Neural cell (in vitro differentiated cells): ENCODE measurements around the gene EPB42. TPM values are rescaled to one million over a fixed set of nuclear protein-coding genes. Genes with fewer than 3 reads are reported as not detected.

ENCODE experiments used
- H2AFZ ChIP-seq: fragments of 200-600, 300-800 bp; sonication (generic), shearing (Covaris generic); 2 replicates; pipeline ENCODE4 v1.6.0; 2014; ENCODE audit warnings: low read depth, mild to moderate bottlenecking, antibody characterized with exemption, low read length, moderate library complexity
- H3F3A ChIP-seq: fragments of 200-600 bp; shearing (Covaris generic); 2 replicates; pipeline ENCODE4 v1.6.1; 2016; ENCODE audit warnings: mild to moderate bottlenecking, moderate library complexity, mixed read lengths, antibody characterized with exemption, low read length; ENCODE audit not compliant: insufficient read depth, poor library complexity, severe bottlenecking
- H3K27ac ChIP-seq: fragments of 200-600, 300-800 bp; sonication (generic), shearing (Covaris generic); 2 replicates; pipeline ENCODE4 v1.5.1; 2014; ENCODE audit warnings: mild to moderate bottlenecking, low read length, moderate library complexity
- H3K27me3 ChIP-seq: fragments of 300-800, 200-600 bp; sonication (generic), shearing (Covaris generic); 2 replicates; pipeline ENCODE4 v1.6.0; 2014; ENCODE audit warnings: mild to moderate bottlenecking, low read depth, low read length, moderate library complexity; ENCODE audit not compliant: insufficient read depth
- H3K36me3 ChIP-seq: fragments of 300-800, 200-600 bp; sonication (generic), shearing (Covaris generic); 2 replicates; pipeline ENCODE4 v1.5.1; 2014; ENCODE audit warnings: mild to moderate bottlenecking, antibody characterized with exemption, low read length, moderate library complexity; ENCODE audit not compliant: insufficient read depth
- H3K4me2 ChIP-seq: fragments of 300-800, 200-600 bp; sonication (generic), shearing (Covaris generic); 2 replicates; pipeline ENCODE4 v1.6.0; 2014; ENCODE audit warnings: mild to moderate bottlenecking, low read length
- H3K4me3 ChIP-seq: fragments of 300-800, 200-600 bp; sonication (generic), shearing (Covaris generic); 2 replicates; pipeline ENCODE4 v1.5.1; 2014; ENCODE audit warnings: mild to moderate bottlenecking, low read length, moderate library complexity
- H3K79me2 ChIP-seq: fragments of 200-600 bp; shearing (Covaris generic); replicated peaks from 2 replicates; pipeline ENCODE4 v1.6.0; 2014; ENCODE audit warnings: mild to moderate bottlenecking, low read length, moderate library complexity; ENCODE audit not compliant: insufficient read depth
- H3K9ac ChIP-seq: fragments of 300-800, 200-600 bp; sonication (generic), shearing (Covaris generic); 2 replicates; pipeline ENCODE4 v1.6.1; 2016; ENCODE audit warnings: mild to moderate bottlenecking, low read length, mixed read lengths
- H3K9me2 ChIP-seq: fragments of 200-600 bp; shearing (Covaris generic); 2 replicates; pipeline ENCODE4 v1.6.1; 2016; ENCODE audit warnings: mild to moderate bottlenecking, low read length, mixed read lengths; ENCODE audit not compliant: insufficient read depth
- H3K9me3 ChIP-seq: fragments of 200-600, 300-800 bp; sonication (generic), shearing (Covaris generic); 2 replicates; pipeline ENCODE4 v1.6.1; 2016; ENCODE audit warnings: mild to moderate bottlenecking, mixed run types, low read length, moderate library complexity, mixed read lengths
- H4K20me1 ChIP-seq: fragments of 200-600 bp; shearing (Covaris generic); 2 replicates; pipeline ENCODE4 v1.6.1; 2016; ENCODE audit warnings: mild to moderate bottlenecking, mixed run types; ENCODE audit not compliant: insufficient read depth
- EP300 ChIP-seq: fragments of 450-650 bp; conservative IDR thresholded peaks from 2 replicates; pipeline ENCODE4 v1.6.1; 2014; ENCODE audit warnings: antibody characterized with exemption, mild to moderate bottlenecking, moderate library complexity; ENCODE audit not compliant: poor library complexity, severe bottlenecking
- EZH2 ChIP-seq: fragments of 200-600, 300-800 bp; shearing (Covaris generic), sonication (generic); IDR thresholded peaks from 2 replicates; pipeline ENCODE4 v1.6.1; 2014; ENCODE audit warnings: antibody characterized with exemption, low read length, borderline replicate concordance, mild to moderate bottlenecking; ENCODE audit not compliant: insufficient read depth, poor library complexity, severe bottlenecking
- MXI1 ChIP-seq: fragments of 450-650 bp; conservative IDR thresholded peaks from 2 replicates; pipeline ENCODE4 v1.6.1; 2014; ENCODE audit warnings: antibody characterized with exemption, mild to moderate bottlenecking; ENCODE audit not compliant: poor library complexity, severe bottlenecking
- POLR2AphosphoS5 ChIP-seq: IDR thresholded peaks from 2 replicates; pipeline ENCODE4 v1.6.1; 2012
- RAD21 ChIP-seq: fragments of 450-650 bp; conservative IDR thresholded peaks from 2 replicates; pipeline ENCODE4 v1.6.1; 2014; ENCODE audit warnings: antibody characterized with exemption, mild to moderate bottlenecking, moderate library complexity
- SMC3 ChIP-seq: fragments of 450-650 bp; conservative IDR thresholded peaks from 2 replicates; pipeline ENCODE4 v1.6.1; 2014; ENCODE audit warnings: antibody characterized with exemption, mild to moderate bottlenecking, moderate library complexity; ENCODE audit not compliant: poor library complexity
- TAF1 ChIP-seq: IDR thresholded peaks from 2 replicates; pipeline ENCODE4 v1.6.1; 2012; ENCODE audit warnings: low read depth
- polyA plus RNA-seq: library from polyadenylated mRNA; depleted of rRNA; stranded (reverse); fragments of >200 nt; gene quantifications from 2 replicates; pipeline ENCODE4 v1.2.3, GENCODE V29; 2014
- TF ChIP-seq, protein P1 (sequence below): fragments of 450-650 bp; IDR thresholded peaks from 2 replicates; pipeline ENCODE4 v1.5.1; 2014; ENCODE audit warnings: antibody characterized with exemption, mild to moderate bottlenecking, moderate library complexity; ENCODE audit not compliant: poor library complexity, severe bottlenecking
- TF ChIP-seq, protein P2 (sequence below): IDR thresholded peaks from 2 replicates; pipeline ENCODE4 v1.6.1; 2012; ENCODE audit warnings: borderline replicate concordance

The EPB42 gene
- polyA plus RNA-seq, 1 donor from 2014 or later, result not detected

GRCh38 chr15:43256341-43256740 lies 35.5 kb upstream of the EPB42 start:
- H3K4me3 ChIP-seq, result no peak overlapping the region
- H4K20me1 ChIP-seq, result no peaks in the 10 kb centered on the region
- no peaks in the 10 kb centered on the region for H3F3A ChIP-seq
- H3K27ac ChIP-seq, result no peak overlapping the region
- no peak overlapping the region for H3K9ac ChIP-seq
- no peak overlapping the region for H2AFZ ChIP-seq
- no peak overlapping the region for H3K4me2 ChIP-seq
- H3K79me2 ChIP-seq, result no peaks in the 10 kb centered on the region
- no peaks in the 10 kb centered on the region for H3K27me3 ChIP-seq
- no peaks in the 10 kb centered on the region for H3K9me2 ChIP-seq
- no peak for TF ChIP-seq EP300
- TF ChIP-seq, protein P1, sequence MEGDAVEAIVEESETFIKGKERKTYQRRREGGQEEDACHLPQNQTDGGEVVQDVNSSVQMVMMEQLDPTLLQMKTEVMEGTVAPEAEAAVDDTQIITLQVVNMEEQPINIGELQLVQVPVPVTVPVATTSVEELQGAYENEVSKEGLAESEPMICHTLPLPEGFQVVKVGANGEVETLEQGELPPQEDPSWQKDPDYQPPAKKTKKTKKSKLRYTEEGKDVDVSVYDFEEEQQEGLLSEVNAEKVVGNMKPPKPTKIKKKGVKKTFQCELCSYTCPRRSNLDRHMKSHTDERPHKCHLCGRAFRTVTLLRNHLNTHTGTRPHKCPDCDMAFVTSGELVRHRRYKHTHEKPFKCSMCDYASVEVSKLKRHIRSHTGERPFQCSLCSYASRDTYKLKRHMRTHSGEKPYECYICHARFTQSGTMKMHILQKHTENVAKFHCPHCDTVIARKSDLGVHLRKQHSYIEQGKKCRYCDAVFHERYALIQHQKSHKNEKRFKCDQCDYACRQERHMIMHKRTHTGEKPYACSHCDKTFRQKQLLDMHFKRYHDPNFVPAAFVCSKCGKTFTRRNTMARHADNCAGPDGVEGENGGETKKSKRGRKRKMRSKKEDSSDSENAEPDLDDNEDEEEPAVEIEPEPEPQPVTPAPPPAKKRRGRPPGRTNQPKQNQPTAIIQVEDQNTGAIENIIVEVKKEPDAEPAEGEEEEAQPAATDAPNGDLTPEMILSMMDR, result no peak
- no peak for TF ChIP-seq POLR2AphosphoS5
- TF ChIP-seq SMC3, result no peak
- no peak for TF ChIP-seq RAD21
- TF ChIP-seq, protein P2, sequence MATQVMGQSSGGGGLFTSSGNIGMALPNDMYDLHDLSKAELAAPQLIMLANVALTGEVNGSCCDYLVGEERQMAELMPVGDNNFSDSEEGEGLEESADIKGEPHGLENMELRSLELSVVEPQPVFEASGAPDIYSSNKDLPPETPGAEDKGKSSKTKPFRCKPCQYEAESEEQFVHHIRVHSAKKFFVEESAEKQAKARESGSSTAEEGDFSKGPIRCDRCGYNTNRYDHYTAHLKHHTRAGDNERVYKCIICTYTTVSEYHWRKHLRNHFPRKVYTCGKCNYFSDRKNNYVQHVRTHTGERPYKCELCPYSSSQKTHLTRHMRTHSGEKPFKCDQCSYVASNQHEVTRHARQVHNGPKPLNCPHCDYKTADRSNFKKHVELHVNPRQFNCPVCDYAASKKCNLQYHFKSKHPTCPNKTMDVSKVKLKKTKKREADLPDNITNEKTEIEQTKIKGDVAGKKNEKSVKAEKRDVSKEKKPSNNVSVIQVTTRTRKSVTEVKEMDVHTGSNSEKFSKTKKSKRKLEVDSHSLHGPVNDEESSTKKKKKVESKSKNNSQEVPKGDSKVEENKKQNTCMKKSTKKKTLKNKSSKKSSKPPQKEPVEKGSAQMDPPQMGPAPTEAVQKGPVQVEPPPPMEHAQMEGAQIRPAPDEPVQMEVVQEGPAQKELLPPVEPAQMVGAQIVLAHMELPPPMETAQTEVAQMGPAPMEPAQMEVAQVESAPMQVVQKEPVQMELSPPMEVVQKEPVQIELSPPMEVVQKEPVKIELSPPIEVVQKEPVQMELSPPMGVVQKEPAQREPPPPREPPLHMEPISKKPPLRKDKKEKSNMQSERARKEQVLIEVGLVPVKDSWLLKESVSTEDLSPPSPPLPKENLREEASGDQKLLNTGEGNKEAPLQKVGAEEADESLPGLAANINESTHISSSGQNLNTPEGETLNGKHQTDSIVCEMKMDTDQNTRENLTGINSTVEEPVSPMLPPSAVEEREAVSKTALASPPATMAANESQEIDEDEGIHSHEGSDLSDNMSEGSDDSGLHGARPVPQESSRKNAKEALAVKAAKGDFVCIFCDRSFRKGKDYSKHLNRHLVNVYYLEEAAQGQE, result no peak
- no peak for TF ChIP-seq MXI1
- TF ChIP-seq TAF1, result no peak
- no peak for TF ChIP-seq EZH2
- no peaks in the 10 kb centered on the region for H3K9me3 ChIP-seq
- no peaks in the 10 kb centered on the region for H3K36me3 ChIP-seq

GRCh38 chr15:43255376-43255775 lies 34.6 kb upstream of the EPB42 start:
- H3K79me2 ChIP-seq, result no peaks in the 10 kb centered on the region
- no peaks in the 10 kb centered on the region for H4K20me1 ChIP-seq
- no peaks in the 10 kb centered on the region for H3K36me3 ChIP-seq
- H3K27ac ChIP-seq, result no peak overlapping the region
- no peak overlapping the region for H2AFZ ChIP-seq
- H3K4me3 ChIP-seq, result no peak overlapping the region
- no peak overlapping the region for H3K4me2 ChIP-seq
- H3K9me2 ChIP-seq, result no peaks in the 10 kb centered on the region
- no peak for TF ChIP-seq MXI1
- TF ChIP-seq, protein P2, result no peak
- no peak for TF ChIP-seq EP300
- TF ChIP-seq EZH2, result no peak
- no peaks in the 10 kb centered on the region for H3K27me3 ChIP-seq
- H3K9me3 ChIP-seq, result no peaks in the 10 kb centered on the region
- no peak overlapping the region for H3K9ac ChIP-seq
- H3F3A ChIP-seq, result no peaks in the 10 kb centered on the region
